Right atrium auricular region (tissue), 2 donors: ENCODE measurements around the gene RPL35. TPM values are rescaled to one million over a fixed set of nuclear protein-coding genes. Genes with fewer than 3 reads are reported as not detected.
"Not testable (repeated sequence)": the region's sequence is repeated elsewhere in the genome, so short reads cannot be mapped to it uniquely, and the experiment has no call there.

Experiments used
- DNase-seq: peaks from one replicate; pipeline ENCODE4 v3.0.0-alpha.2; 2019; ENCODE audit warnings: low spot score
- H3K27ac ChIP-seq, 2 donors: fragments of 200-600 bp; sonication (generic); 1 replicate in 1 of 2; 2 replicates in 1 of 2; pipeline ENCODE4 v1.5.1; 2016 to 2019
- H3K27me3 ChIP-seq, 2 donors: fragments of 200-600 bp; sonication (generic); one replicate each; pipeline versions ENCODE4 v1.5.1 to v1.6.0; 2017 to 2019
- H3K36me3 ChIP-seq: fragments of 200-600 bp; sonication (generic); one replicate; pipeline ENCODE4 v1.5.1; 2016
- H3K4me1 ChIP-seq, 2 donors: fragments of 200-600 bp; sonication (generic); one replicate each; pipeline versions ENCODE4 v1.5.1 to v1.6.0; 2017 to 2019
- H3K4me3 ChIP-seq, 2 donors: fragments of 200-600 bp; sonication (generic); 1 replicate in 1 of 2; 2 replicates in 1 of 2; pipeline ENCODE4 v1.5.1; 2017 to 2019; ENCODE audit warnings: mild to moderate bottlenecking in 1 of 2, moderate library complexity in 1 of 2
- H3K9me3 ChIP-seq, 2 donors: fragments of 200-600 bp; sonication (generic); one replicate each; pipeline ENCODE4 v1.5.1; 2019
- CTCF ChIP-seq, 2 donors: fragments of 200-600 bp; sonication (generic); IDR thresholded peaks; one replicate each; pipeline ENCODE4 v1.5.1; 2019; ENCODE audit warnings: antibody characterized with exemption in 2 of 2
- total RNA-seq, 2 donors: library from RNA; depleted of rRNA; stranded (reverse); fragments of >200 nt; gene quantifications; one replicate each; pipeline ENCODE4 v1.1.0, GENCODE V29; 2016

The RPL35 gene
- total RNA-seq, 2 donors from 2014 or later = 846 to 1,378 TPM

- H3K4me1 ChIP-seq = peaks cover 0 to 6% of the 10 kb centered on the region in 2 donors
- no peak overlapping the region for H3K27ac ChIP-seq
- no peak for DNase-seq
- no peaks in the 10 kb centered on the region for H3K36me3 ChIP-seq
- H3K9me3 ChIP-seq = no peaks in the 10 kb centered on the region
- TF ChIP-seq CTCF (IDR thresholded peaks at IDR 0.05) = no peak
- H3K27me3 ChIP-seq = no peaks in the 10 kb centered on the region
- no peak overlapping the region for H3K4me3 ChIP-seq
These were observed 17.5 kb downstream of the RPL35 start for GRCh38 chr9:124844291-124844690.

DNA sequence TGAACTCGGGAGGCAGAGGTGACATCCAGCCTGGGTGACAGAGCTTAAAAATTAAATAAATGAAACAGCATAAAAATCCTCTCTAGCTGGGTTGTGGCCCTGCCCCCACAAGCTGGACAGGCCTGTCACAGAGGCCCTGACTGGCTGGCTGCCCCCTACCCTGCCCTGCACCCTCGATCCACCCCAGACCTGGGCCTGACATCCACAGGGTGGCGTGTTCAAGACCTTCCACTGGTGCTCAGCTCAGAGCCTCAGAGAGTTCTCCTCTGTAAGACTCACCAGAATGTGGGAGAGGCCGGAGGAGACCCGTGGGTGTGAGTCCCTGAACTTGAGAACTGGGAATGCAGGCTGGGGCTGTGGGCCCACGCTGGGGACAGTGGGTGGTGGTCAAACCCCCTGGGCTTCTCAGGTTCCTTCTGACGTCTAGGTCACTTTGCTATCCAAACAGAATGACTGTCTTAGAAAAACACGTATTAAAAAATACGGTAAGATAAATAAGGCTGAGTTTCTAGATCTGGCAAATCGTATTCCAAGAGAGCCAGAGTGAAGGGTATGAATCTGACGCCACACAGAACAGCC, 18.2 kb downstream of the RPL35 start:
- no peak for TF ChIP-seq CTCF (IDR thresholded peaks at IDR 0.05)
- Histone ChIP-seq H3K27me3 (no peaks in the 10 kb centered on the region), H3K27ac (no peak overlapping the region), H3K4me3 (no peak overlapping the region), H3K4me1 (peaks cover 0 to 6% of the 10 kb centered on the region in 2 donors), H3K36me3 (no peaks in the 10 kb centered on the region), H3K9me3 (no peaks in the 10 kb centered on the region)
- no peak for DNase-seq

DNA sequence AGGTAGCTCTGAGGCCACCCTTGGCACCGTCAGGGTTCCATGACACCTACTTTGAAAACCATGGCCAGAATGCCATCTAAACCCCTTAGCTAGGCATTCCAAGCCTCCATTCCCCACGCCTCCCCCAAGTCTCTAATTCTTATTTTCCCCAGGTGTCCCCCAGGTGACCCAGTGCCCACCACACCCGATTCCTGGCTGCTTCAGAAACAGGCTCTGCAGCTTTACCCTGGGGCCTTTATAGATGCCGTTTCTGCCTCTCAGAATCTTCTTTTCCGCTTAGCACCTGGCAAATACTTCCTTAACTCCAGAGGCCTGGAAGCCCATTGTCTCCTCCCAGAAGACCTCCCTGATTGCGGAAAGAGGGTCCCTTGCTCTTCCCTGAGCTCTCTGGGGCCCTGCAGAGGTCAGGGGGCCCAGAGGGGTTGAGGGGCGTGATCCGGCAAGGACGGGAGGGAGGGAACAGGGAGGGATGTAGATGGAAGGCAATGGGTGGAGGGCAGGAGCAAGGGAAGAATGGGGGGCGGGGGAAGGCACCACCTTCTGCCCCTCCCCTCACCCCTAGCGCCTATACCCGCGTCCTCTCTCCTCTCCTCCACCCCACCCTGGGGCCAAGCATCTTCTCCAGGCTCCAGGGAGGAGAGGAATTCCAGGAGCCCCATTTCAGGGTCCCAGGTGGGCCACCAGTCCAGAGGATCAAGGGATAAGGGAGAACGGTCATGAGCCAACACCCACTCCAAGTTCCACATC, 20.5 kb downstream of the RPL35 start:
- Histone ChIP-seq H3K4me1 (peaks cover 0 to 7% of the 10 kb centered on the region in 2 donors), H3K27me3 (no peaks in the 10 kb centered on the region), H3K27ac (peak overlapping the region in 1 of 2 donors; percentile 29), H3K36me3 (no peaks in the 10 kb centered on the region), H3K9me3 (no peaks in the 10 kb centered on the region), H3K4me3 (no peak overlapping the region)
- DNase-seq = no peak
- no peak for TF ChIP-seq CTCF (IDR thresholded peaks at IDR 0.05)

DNA sequence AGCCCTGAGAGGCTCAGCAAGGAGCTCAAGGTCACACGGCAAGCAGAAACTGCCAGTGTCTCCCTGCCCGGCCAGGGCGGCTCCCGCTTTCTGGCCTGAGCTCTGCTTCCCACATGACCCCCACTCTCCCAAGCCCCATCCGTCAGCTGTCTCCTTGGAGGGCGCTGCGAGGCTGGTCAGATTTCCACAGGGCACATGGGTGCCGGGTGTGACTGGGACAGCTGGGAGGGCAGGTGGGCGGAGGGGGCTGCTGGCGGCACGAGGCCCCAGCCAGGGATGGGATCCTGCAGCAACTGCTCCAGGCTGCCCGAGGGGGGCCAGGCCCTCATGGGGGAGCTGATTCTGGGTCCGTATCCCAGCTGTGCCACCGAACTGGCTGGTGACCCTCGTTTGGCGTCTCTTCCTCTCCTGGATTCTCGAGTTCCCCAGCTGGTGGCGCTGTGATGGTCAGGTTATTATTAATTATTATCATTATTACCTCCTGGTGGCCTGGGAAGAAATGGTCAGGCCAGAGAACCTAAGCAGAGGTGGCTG, 21.4 kb downstream of the RPL35 start:
- Histone ChIP-seq H3K27ac (no peak overlapping the region), H3K9me3 (no peaks in the 10 kb centered on the region), H3K36me3 (no peaks in the 10 kb centered on the region), H3K4me3 (no peak overlapping the region), H3K4me1 (peaks cover 2 to 16% of the 10 kb centered on the region in 2 donors), H3K27me3 (no peaks in the 10 kb centered on the region)
- peak in 1 of 2 donors; percentile 38 for TF ChIP-seq CTCF (IDR thresholded peaks at IDR 0.05)
- no peak for DNase-seq

- TF ChIP-seq CTCF (IDR thresholded peaks at IDR 0.05) = peak; percentile 51 to 57
- Histone ChIP-seq H3K27me3 (no peaks in the 10 kb centered on the region), H3K4me3 (no peak overlapping the region), H3K36me3 (no peaks in the 10 kb centered on the region), H3K4me1 (peaks cover 2 to 22% of the 10 kb centered on the region in 2 donors), H3K27ac (no peak overlapping the region), H3K9me3 (no peaks in the 10 kb centered on the region)
- DNase-seq = no peak
These were observed 22.0 kb downstream of the RPL35 start for GRCh38 chr9:124839612-124840299.

GRCh38 chr9:124838567-124839275, 23.0 kb downstream of the RPL35 start:
- not testable (repeated sequence) for H3K27me3 ChIP-seq, H3K36me3 ChIP-seq, H3K9me3 ChIP-seq, H3K4me3 ChIP-seq, H3K27ac ChIP-seq, DNase-seq
- peaks cover 2 to 33% of the 10 kb centered on the region in 2 donors for H3K4me1 ChIP-seq

DNA sequence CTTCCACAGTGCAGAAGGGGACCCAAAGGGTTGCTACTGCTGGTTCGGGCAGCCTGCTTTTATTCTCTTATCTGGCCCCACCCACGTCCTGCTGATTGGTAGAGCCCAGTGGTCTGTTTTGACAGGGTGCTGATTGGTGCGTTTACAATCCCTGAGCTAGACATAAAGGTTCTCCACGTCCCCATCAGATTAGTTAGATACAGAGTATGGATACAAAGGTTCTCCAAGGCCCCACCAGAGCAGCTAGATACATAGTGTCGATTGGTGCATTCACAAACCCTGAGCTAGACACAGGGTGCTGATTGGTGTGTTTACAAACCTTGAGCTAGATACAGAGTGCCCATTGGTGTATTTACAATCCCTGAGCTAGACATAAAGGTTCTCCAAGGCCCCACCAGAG, 23.6 kb downstream of the RPL35 start:
- DNase-seq, H3K27ac ChIP-seq, H3K9me3 ChIP-seq, H3K27me3 ChIP-seq, H3K4me3 ChIP-seq, H3K36me3 ChIP-seq: not testable (repeated sequence)
- H3K4me1 ChIP-seq = peaks cover 2 to 33% of the 10 kb centered on the region in 2 donors
